ENCODE results near the gene ZNF197. TPM values are rescaled to one million over a fixed set of nuclear protein-coding genes. Genes with fewer than 3 reads are reported as not detected.

The ZNF197 gene
- total and polyA plus RNA-seq, 2 donors (not counting 3 experiments of a cell fraction or from before 2014, with no cell fraction given) = 2.9 to 6.4 TPM

GRCh38 chr3:44682182-44682896 is 57.5 kb downstream of the ZNF197 start:
- TF ChIP-seq FOS (IDR thresholded peaks at IDR 0.05; ENCODE audit: borderline replicate concordance, insufficient read depth, low read length) (peak; percentile 55), JUN (IDR thresholded peaks at IDR 0.05; ENCODE audit: borderline replicate concordance, insufficient read depth, insufficient read length, low read depth) (no peak), GATA2 (IDR thresholded peaks at IDR 0.05; ENCODE audit: insufficient read depth, insufficient read length, low read depth, low read length) (peak; percentile 70), MAX (IDR thresholded peaks at IDR 0.05; ENCODE audit: insufficient read depth, insufficient read length) (no peak), POLR2A (IDR thresholded peaks at IDR 0.05; ENCODE audit: low read depth, low read length) (no peak)
- Histone ChIP-seq H3K9ac (replicated peaks; ENCODE audit: extremely low read depth, insufficient read depth, low read length) (no peak overlapping the region), H4K20me1 (replicated peaks; ENCODE audit: control insufficient read depth, extremely low read depth, insufficient read depth, low read length) (no peaks in the 10 kb centered on the region), H3K9me3 (replicated peaks; ENCODE audit: control insufficient read depth, insufficient read depth, low read length) (peaks cover 1% of the 10 kb centered on the region), H3K36me3 (ENCODE audit: control insufficient read depth in 2 of 2, extremely low read depth in 1 of 2, insufficient read depth in 2 of 2, low read length in 2 of 2) (no peaks in the 10 kb centered on the region), H3K4me3 (replicated peaks in 1 of 3; ENCODE audit: insufficient read depth in 1 of 3, low read depth in 1 of 3, low read length in 3 of 3) (no peak overlapping the region), H2AFZ (ENCODE audit: low read depth, low read length) (no peak overlapping the region), H3K79me2 (ENCODE audit: control insufficient read depth, insufficient read depth, low read length) (no peaks in the 10 kb centered on the region), H3K4me1 (ENCODE audit: control insufficient read depth, extremely low read depth, insufficient read depth, low read length) (no peaks in the 10 kb centered on the region), H3K27ac (ENCODE audit: insufficient read depth, low read depth, low read length) (no peak overlapping the region), H3K9me1 (replicated peaks; ENCODE audit: control insufficient read depth, extremely low read depth, insufficient read depth, low read length) (no peaks in the 10 kb centered on the region), H3K4me2 (ENCODE audit: insufficient read depth, low read length) (no peak overlapping the region), H3K27me3 (ENCODE audit: control insufficient read depth in 2 of 2, insufficient read depth in 2 of 2, low read length in 2 of 2) (no peaks in the 10 kb centered on the region)
- FAIRE-seq (no peak), DNase-seq (ENCODE audit: low read depth, low spot score) (peak; percentile 20)
- no TSS peak for BruUV-seq (replicated peaks)
- ChIA-PET POLR2A (no interaction called here), CTCF (no interaction called here)
- dilution Hi-C loops (cut with MboI; ENCODE audit: extremely low pct_ligation_motif_present, low sequenced_read_pairs) = no loop called here
- intact Hi-C loops (cut with micrococcal nuclease) = no loop called here

- dilution Hi-C loops (cut with MboI; ENCODE audit: extremely low pct_ligation_motif_present, low sequenced_read_pairs) = no loop called here
- ChIA-PET POLR2A (no interaction called here), CTCF (no interaction called here)
- Histone ChIP-seq H3K27ac (ENCODE audit: insufficient read depth, low read depth, low read length) (no peak overlapping the region), H3K36me3 (ENCODE audit: control insufficient read depth in 2 of 2, extremely low read depth in 1 of 2, insufficient read depth in 2 of 2, low read length in 2 of 2) (no peaks in the 10 kb centered on the region), H3K4me2 (ENCODE audit: insufficient read depth, low read length) (peak overlapping the region; percentile 20), H3K4me1 (ENCODE audit: control insufficient read depth, extremely low read depth, insufficient read depth, low read length) (no peaks in the 10 kb centered on the region), H3K79me2 (ENCODE audit: control insufficient read depth, insufficient read depth, low read length) (no peaks in the 10 kb centered on the region), H3K9me3 (replicated peaks; ENCODE audit: control insufficient read depth, insufficient read depth, low read length) (peaks cover 1% of the 10 kb centered on the region), H3K27me3 (ENCODE audit: control insufficient read depth in 2 of 2, insufficient read depth in 2 of 2, low read length in 2 of 2) (no peaks in the 10 kb centered on the region), H3K9ac (replicated peaks; ENCODE audit: extremely low read depth, insufficient read depth, low read length) (no peak overlapping the region), H4K20me1 (replicated peaks; ENCODE audit: control insufficient read depth, extremely low read depth, insufficient read depth, low read length) (no peaks in the 10 kb centered on the region), H3K9me1 (replicated peaks; ENCODE audit: control insufficient read depth, extremely low read depth, insufficient read depth, low read length) (no peaks in the 10 kb centered on the region), H2AFZ (ENCODE audit: low read depth, low read length) (peak overlapping the region; percentile 85), H3K4me3 (replicated peaks in 1 of 3; ENCODE audit: insufficient read depth in 1 of 3, low read depth in 1 of 3, low read length in 3 of 3) (peak overlapping the region; percentile 7 to 44 (median 35))
- no peak for TF ChIP-seq MAX (IDR thresholded peaks at IDR 0.05; ENCODE audit: insufficient read depth, insufficient read length)
- no peak for TF ChIP-seq MYC (IDR thresholded peaks at IDR 0.05; ENCODE audit: low read depth, low read length)
- TF ChIP-seq EZH2 (IDR thresholded peaks at IDR 0.05; ENCODE audit: borderline replicate concordance, low read depth, low read length, severe bottlenecking) = no peak
- no peak for TF ChIP-seq FOS (IDR thresholded peaks at IDR 0.05; ENCODE audit: borderline replicate concordance, insufficient read depth, low read length)
- no peak for TF ChIP-seq JUN (IDR thresholded peaks at IDR 0.05; ENCODE audit: borderline replicate concordance, insufficient read depth, insufficient read length, low read depth)
- TF ChIP-seq POLR2AphosphoS5 (IDR thresholded peaks at IDR 0.05; ENCODE audit: insufficient read depth, low read depth, low read length) = no peak
- TF ChIP-seq GATA2 (IDR thresholded peaks at IDR 0.05; ENCODE audit: insufficient read depth, insufficient read length, low read depth, low read length) = no peak
- TF ChIP-seq CTCF (IDR thresholded peaks at IDR 0.05; ENCODE audit: extremely low read depth in 1 of 2, insufficient read depth in 1 of 2, low read depth in 1 of 2, low read length in 2 of 2) = no peak
- no TSS peak for BruUV-seq (replicated peaks)
- FAIRE-seq = no peak
- DNase-seq (ENCODE audit: low read depth, low spot score) = peak; percentile 52
- intact Hi-C loops (cut with micrococcal nuclease) = no loop called here
Measured at GRCh38 chr3:44685128-44685800, 60.4 kb downstream of the ZNF197 start.

All from endothelial cell of umbilical vein (primary cell).